GM19455 (cell line): ENCODE data around the gene CLCN6.
A peak's percentile ranks its signal among the peaks of the same experiment; 100 is the strongest.
"Not testable (repeated sequence)": the region's sequence is repeated elsewhere in the genome, so short reads cannot be mapped to it uniquely, and the experiment has no call there.

Source experiments
- ATAC-seq: cut with Tn5 transposase; IDR thresholded peaks from one replicate; pipeline ENCODE4 v1.9.1; 2021; ENCODE audit not compliant: unreplicated experiment

CLCN6 gene

DNA sequence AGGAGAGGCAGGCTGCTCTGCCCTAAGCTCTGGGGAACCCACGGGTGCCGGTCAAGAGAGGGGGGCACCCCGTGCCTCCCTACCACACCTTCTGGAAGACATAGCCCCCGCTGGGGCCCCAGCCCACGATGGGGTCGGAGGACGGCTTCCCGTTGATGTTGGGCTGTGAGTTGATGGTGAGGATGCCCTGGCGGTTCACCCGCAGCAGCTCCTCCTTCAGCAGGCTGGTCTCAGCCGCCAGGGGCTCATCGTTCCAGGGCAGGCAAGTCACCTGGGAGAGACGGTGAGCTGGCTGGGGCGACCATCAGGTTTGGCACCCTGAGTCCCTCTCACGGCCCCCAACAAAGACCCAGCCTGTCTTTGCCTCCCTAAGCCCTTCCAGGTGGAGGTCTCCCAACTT lies 12.2 kb upstream of the CLCN6 start:
- ATAC-seq, result no peak

DNA sequence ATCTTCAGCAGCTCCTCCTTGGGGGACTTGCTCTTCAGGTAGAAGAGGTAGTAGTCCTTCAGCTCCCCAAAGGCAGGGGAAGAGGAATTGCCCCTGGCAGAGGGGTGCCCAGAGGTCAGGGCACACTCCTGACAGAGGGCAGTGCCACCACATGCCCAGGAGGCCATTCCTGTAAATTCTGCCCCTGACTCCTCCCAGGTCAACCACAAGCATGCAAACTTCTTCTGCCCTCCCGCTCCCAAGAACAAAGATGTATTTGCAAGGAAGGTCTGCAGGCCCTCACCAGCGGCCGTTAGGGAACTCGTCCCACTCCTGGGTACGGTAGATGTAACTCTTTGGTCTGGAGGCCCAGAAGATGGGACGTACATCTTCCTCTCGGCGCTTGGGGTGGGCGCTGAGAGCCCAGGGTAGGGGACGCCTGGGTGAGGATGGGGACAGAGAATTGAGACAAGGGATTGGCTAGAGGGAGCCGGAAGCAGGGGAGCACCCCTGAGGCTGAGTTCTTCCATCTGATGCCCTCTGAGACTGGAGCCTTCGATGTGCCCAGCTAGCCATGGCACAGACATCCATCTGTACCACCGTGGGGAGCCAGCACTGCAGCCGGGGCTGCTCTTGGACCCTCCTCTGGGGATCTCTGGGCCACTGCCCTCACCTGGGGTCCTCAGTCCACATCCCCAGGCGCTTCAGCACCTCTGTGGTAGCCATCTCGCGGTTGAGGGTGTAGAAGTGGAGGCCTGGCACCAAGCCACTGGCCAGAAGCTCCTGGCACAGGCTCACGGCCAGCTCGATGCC lies 11.3 kb upstream of the CLCN6 start:
- no peak for ATAC-seq

GRCh38 chr1:11795238-11795890 lies 10.6 kb upstream of the CLCN6 start:
- no peak for ATAC-seq

- no peak for ATAC-seq
Measured at GRCh38 chr1:11796036-11796828, 9.8 kb upstream of the CLCN6 start.

- no peak for ATAC-seq
Measured at GRCh38 chr1:11797525-11798216, 8.3 kb upstream of the CLCN6 start.

DNA sequence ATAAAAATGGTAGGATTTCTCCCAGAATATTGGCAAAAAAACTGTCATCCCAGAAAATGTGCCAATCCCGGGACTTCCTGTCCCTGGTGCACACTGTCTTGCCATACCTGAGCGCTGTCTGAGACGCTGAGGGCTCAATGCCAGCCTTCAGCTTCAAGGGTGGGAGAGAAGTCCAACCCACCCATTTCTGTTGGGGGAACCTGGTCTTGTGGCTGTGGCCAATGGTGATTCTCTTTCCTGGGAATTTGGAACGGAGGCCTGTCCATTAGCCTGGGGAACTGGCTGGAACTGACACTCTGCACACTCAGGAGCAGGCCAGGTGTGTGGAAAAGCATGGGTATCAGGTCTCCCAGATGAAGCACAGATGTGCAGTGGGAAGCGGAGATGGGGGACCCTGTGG lies 6.9 kb upstream of the CLCN6 start:
- no peak for ATAC-seq

DNA sequence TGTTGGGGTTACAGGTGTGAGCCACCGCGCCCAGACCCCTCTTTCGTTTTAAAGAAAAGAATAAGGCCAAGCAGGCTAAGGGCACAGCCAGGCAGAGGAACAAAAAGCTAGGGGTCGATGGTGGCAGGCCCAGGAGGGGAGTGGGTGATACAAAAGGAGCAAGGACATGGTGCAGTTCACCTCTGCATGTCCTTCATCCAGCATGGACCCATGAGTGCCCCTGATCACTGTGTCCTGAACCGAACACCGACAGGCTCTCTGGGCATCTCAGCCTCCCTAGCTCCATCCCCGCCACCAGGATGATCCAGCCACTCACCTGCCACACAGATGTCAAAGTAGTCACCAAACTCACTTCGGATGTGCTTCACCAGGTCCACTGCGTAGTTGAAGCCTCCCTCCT lies 6.1 kb upstream of the CLCN6 start:
- no peak for ATAC-seq

DNA sequence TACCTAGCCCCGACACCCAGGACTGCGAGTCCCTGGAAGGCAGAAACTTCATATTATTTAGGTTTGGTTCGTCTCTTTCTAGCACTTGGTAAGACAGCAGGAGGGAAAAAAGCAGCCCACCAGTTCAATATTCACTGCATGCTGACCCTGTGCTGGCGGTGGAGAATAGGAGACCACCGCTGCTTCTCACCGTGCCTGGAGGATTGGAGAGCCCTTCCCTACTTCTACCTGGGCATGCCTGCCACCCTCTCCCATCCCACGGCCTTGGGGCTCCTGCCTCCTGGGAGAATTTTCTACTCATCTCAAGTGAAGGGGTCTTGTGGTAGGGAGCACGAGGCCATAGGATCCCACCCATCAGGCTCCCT lies 5.6 kb upstream of the CLCN6 start:
- ATAC-seq, result no peak

DNA sequence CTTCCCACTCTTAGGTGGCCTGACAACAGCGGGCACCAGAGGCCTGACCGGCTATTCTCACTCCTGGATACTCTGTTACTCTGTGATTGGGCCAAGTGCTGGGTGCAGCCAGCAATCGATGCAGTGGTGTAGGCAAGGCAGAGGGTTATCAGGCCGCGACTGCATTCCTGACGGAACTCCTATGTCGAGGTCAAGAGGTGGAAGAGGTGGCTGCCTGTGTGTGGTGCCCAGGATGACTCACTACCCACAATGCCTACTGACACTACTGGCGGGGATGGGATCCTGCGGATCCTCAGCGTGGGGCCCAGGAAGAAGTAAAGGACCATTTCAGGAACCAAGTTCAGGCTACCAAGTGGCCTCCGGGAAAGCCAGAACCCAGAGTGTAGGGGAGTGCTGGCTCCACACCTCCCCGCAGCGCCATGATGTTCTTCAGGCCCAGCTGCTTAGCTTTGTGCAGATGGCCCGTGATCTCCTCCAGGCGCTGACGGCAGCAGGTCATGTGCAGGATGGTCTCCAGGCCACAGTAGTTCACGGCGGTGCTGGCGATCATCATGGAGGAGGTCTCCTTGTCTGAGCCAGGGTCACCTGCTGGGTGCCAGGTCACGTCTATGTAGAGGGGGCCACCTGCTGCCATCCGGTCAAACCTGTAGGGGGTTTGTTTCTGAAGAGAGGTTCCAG lies 5.1 kb upstream of the CLCN6 start:
- ATAC-seq, result no peak

DNA sequence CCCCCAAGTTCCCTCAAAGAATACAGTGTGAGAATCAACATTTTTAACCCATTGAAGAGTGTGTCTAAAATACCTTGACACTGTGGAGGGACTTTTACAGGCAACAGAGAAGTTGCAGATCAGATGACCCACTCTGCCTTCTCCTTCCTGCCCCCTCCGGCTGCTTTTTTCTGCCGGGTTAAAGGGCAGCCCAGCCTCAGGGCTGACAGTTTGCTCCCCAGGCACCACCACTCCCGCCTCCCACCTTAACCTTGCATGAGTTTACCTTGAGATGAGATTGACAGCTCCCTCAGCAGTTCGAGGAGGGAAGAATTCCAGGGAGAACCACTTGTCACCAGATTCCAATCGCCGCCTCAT lies 3.4 kb upstream of the CLCN6 start:
- ATAC-seq, result no peak

DNA sequence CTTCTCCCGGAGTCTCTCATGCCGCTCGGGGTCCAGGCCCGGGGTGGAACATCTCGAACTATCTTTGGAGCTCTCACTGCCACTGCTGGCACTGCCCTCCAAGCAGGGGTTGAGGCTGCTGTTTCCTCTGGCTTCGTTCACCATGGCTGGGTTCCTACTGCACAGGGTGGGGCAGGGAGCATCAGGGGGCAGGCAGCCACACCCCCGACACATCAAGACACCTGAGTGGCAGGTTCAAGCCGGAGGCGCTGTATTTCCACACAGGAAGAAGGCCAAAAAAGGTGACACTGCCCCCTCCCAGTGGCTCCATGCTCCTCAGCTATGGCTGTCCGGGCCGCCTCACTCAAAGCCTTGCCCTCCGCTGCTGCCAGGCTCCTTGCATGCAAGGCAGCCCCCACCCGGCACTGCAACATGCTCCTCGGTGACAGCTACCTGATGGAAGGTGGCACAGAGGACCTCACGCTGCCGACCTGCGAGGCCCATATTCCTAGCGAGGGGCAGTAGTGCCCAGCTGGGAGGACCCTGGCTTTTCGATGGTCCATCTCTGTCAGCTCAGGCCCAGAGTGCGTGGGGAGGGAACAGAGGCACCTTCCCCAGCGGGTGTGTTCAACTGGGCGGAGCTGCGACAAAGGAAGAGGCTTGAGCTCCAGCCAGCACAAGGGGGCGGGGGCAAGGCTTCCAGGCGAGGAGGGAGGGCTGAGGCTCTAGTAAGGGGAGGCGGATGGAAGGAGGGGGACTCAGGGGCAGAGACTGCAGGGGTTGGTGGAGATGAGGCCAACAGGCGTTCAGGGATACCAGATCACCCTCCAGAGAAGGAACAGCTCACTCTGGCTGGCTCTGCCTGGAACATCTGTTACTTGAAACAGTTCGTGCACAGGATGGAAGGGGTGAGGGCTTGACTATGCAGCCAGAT lies 2.8 kb upstream of the CLCN6 start:
- ATAC-seq, result no peak

DNA sequence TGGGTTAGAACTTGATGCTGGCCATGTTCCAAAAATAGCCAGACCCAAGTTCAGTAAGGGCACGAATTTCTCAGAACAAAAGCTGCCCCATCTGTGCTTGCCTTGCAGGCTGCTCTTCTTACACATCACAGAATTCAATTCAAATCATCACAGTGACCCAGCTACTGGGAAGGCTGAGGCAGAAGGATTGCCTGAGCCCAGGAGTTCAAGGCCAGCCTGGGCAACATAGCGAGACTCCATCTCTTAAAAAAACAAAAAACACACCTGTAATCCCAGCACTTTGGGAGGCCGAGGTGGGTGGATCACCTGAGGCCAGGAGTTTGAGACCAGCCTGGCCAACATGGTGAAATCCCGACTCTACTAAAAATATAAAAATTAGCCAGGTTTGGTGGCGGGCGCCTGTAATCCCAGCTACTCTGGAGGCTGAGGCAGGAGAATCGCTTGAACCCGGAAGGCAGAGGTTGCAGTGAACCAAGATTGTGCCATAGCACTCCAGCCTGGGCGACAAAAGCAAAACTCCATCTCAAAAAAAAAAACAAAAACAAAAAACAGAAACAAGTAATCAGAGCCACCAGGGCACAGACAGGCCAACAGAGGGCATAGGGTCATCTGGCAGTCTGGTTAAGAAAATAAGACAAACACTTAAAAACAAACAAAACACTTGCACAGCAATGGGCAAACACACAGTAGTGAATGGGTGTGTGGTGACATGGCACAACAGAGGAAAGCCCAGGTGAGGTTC lies 1.9 kb upstream of the CLCN6 start:
- not testable (repeated sequence) for ATAC-seq

DNA sequence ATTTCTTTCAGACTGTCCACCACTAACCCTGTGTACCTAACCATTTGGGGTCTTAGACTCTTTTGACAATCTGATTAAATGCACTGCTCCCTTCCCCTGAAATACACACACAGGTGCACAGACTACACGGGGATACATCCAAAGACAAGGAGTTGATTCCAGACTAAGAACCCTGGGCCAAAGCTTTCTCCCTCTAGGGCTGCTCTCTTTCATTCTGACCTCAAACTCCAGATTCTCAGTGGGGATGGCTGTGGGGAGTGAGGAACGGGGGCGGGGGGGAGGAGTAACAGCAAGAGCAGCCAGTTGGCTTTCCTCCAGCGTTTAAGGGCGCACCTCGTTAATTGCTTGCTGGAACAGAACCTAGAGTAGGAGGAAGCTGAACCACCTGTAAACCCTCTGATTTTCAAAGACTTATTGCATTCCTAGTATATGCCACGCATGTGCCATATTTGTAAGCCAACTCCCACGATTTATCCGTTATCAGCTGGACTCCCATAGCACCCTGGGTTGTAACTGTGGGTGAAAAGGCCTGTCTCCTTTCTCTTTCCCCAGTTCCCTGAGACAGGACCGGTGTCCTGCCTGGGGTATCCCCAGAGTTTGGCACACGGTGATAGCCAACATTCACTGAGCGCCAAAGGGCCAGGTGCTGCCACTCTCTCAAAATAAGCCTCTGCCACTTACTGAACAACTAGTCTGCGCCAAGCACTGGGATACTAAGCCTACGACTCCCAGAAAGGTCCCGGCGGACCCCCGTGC lies 1.1 kb upstream of the CLCN6 start:
- no peak for ATAC-seq

DNA sequence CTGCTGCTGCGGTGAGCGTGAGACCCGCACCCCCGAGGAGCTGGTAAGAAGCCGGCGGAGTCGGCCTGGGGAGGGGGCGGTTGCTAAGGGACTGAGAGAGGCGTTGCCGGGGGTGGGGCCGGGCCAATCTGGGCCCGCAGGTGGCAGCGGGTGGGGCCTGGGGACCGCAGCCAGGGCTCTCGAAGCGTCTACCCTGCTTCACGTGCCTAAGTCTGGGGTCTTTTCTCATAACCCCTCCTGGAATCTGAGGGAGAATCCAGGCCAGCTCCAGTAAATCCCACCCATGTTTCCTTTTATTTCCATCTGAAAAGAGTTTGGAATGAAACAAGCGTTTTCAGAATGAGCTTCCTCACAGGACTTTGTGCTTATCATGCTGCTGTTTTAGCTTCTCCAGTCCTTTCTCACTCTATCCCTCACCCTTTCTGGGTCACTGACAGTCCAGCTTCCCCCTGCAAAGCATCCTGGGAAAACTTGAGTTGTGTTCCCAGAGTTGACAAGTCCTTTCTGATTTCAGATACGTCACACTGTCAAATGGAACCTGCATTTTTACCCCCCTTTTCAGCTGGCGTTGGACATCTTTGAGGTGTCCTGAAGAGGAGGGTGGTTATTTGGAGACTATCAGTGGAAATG lies 431 bp downstream of the CLCN6 start:
- ATAC-seq, result peak; percentile 48

GRCh38 chr1:11807133-11807532 lies 1.1 kb downstream of the CLCN6 start:
- ATAC-seq, result no peak

DNA sequence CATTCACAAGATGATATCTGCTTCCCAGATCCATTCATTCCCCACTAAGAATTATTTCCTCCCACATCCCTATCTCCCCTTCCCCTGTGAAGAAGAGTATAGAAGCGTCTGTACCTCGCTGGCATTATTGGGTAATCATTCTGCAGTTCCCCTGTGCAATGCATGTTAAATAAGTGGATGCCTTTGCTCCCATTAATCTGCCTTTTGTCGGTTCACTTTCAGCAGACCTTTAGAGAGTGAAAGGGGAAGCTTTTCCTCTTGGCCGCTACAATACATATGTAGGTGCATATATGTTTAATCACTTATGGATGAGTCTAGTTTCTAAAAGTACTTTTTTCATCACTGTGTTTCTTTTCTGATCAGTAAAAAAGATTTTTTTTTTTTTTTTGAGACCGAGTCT lies 7.0 kb downstream of the CLCN6 start:
- ATAC-seq, result no peak

DNA sequence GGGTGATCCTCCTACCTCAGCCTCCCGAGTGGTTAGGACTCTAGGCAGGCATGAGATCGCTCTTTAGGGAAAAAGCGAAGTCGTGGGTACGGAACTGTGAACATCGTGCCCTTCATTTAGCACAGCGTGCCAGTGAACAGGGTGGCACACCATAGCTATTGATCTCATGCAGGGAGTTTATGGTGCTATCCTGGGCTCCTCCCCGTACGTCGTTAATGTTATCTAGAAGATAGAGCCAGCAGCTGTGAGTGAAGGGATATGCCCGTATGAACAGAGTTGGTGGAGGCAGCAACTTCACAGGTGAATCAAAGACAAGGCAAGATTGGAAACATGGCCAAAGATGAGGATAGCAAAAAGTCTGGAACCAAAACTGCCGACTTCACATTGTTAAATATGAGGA lies 11.2 kb downstream of the CLCN6 start:
- ATAC-seq, result no peak

DNA sequence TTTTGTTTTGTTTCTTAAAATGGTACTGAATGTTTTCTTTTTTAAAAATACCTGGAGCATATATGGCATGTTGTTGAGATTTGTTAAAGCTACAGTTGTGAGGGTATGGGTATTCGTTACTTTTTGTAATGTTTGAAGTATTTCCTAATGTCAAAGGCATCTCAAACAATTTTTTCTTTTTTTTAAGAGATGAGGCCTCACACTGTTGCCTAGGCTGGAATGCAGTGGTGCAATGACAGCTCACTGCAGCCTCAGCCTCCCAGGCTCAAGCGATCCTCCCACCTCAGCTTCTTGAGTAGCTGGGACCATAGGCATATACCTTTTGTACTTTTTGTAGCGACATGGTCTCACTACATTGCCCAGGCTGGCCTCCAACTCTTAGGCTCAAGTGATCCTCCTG lies 16.1 kb downstream of the CLCN6 start:
- ATAC-seq, result no peak
